NCI-H526 treated with DMSO at 0.1 percent for 48 hours (cell line): ENCODE measurements around the gene DPP10.
"Not testable (repeated sequence)": the region's sequence is repeated elsewhere in the genome, so short reads cannot be mapped to it uniquely, and the experiment has no call there.

Source experiments
- DNase-seq: peaks from one replicate; lab custom pipeline; 2025; lab: John Stamatoyannopoulos, UW

The DPP10 gene

GRCh38 chr2:114724454-114724853, 282.0 kb downstream of the DPP10 start:
- no peak for DNase-seq

GRCh38 chr2:114727012-114727411, 284.6 kb downstream of the DPP10 start:
- DNase-seq: no peak

DNA sequence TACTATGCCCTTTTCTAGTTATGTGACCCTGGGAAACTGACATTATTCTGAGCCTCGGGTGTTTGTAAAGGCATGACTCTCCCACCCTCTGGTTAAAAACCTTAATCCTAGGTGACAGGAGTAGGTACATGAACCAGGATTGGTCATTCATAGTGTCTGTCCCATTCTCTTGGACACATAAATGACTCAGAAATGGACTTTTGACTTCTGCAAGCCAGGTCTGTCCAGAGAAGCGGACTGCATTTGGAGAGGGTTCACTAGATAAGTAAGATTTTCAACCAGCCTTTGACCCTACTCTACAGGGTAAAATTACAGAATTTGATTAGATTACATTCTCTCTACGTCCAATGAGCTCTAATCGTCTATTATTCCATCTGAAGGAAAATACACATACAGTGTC, 285.9 kb downstream of the DPP10 start:
- no peak for DNase-seq

DNA sequence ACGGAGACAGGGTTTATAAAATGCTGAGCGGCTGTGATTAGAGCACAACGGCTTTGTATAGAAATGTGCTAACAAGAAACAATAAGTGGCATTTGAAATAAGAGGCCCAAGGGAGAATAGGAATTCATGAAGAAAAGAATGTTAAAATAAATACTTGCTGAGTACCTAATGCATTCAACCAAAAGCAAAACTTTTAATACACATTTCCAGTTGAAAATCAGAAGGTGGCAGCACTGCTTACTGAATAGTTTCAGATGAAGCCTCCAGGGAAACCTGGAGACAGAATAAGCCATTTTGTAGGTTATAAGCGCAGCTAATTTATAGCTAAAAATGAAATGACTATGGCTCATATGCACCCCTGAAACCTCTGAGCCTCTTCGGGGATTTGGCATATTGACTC, 286.6 kb downstream of the DPP10 start:
- DNase-seq: no peak

- no peak for DNase-seq
Measured at GRCh38 chr2:114735126-114735525, 292.7 kb downstream of the DPP10 start.

GRCh38 chr2:114742245-114742644, 299.8 kb downstream of the DPP10 start:
- DNase-seq: no peak

DNA sequence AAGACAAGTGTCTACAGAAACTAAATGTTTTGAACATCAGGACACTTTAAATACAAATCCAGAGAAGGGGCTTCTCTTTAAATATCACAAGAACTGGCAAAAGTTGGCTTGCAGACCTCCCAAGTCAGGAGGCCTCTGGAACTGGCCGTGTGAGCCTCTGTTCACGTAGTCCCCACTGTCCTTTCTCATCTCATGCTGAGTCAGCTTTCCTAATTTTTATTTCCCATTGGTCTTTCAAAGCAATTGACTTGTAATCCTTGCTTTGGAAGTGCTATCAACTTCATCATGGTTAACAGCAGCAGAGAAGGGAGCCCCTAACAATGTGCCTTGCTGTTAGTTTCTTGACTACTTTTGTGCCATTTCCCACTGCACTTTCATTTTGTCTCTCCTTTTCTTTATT, 303.3 kb downstream of the DPP10 start:
- no peak for DNase-seq

DNA sequence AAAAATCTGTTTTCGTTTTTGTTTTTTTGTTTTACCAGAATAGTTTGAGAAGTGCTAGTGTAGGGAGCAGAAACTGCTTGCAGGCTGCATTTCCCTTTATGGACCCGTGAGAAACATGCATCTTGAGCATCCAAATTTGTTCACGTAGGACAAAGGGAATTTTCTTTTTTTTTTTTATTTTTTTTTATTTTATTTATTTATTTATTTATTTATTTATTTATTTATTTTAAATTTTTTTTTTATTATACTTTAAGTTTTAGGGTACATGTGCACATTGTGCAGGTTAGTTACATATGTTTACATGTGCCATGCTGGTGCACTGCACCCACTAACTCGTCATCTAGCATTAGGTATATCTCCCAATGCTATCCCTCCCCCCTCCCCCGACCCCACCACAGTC, 305.7 kb downstream of the DPP10 start:
- not testable (repeated sequence) for DNase-seq

DNA sequence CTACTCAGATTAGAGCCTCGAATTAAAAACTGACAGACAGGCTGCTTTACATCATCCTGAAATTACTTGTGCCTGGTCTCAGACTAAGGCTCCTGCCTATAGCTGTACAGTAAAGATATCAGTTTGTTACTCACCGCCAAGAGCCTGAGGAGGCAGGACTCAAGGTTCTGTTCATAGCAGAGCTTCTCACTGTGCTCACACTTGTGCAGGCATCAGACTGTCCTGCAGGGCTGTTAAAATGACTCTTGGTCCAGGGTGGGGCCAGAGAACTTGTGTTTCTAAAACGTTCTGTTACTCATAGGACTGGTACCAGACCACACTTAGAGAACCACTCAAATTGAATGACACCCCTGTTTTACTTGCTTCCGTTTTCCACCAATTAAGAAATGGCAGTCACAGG, 310.0 kb downstream of the DPP10 start:
- no peak for DNase-seq

DNA sequence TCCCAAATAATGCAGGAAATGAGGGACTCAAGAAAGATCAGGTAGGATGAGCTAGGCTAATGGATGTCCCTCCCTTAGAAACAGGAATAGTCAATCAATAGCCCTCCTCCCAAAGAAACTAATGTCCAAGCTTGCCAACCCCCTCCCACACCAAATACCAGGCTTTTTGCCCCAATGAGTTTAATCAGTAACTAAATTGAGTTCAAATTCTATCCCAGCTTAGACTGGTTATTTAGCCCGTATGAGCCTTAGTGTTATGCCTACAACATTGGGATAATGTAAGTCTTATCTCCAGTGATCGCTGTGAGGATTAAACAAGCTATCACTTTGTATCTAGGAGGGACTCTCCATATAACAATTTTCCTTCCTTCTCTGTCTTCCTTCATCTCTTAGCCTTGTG, 310.7 kb downstream of the DPP10 start:
- DNase-seq: no peak

DNA sequence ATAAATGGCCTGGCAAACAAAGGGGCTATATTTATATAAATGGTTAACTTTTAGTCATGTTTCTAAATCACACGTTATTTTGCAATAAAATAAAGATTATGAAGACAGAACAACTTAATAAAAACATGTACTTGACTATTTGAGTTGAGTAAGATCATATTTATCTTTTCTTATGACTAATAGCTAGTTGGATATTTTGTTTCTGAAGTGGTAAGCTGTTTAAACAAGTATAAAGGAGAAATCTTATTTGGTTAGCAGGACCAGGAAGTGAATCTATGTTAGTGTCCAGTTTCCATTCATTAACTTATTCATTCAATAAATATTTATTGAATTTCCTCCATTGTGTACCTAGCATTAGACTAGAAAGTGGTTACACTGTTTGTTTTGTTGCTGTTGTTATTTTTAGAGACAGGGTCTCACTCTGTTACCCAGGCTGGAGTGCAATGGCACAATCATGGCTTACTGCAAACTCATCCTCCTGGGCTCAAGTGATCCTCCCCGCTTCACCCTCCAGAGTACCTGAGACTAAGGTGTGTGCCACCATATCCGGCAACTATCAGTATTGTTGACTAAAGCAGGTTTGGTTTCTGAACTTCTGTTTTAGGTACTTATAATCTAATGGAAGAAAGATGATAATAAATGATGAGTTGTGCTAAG, 312.6 kb downstream of the DPP10 start:
- no peak for DNase-seq

DNA sequence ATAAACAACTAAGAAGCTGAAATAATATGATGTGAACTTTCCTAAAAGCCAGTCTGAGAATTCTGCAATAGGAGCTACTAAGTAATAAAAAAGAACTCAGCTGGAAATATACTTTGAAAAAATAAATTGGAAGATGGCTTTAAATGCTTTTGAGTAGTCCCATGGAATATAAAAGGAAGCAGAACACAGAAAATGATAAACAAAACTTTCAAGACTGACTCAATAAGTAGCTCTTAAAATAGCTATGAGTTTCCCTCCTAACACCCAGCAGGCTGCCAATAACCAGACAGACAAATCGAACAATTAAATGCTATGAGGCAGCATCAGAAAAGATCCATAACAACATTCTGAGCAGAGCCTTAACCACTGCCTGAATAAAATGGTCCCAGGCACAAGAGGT, 319.9 kb downstream of the DPP10 start:
- DNase-seq: no peak

GRCh38 chr2:114762986-114763385, 320.5 kb downstream of the DPP10 start:
- no peak for DNase-seq

- DNase-seq: no peak
Measured at GRCh38 chr2:114769110-114769509, 326.7 kb downstream of the DPP10 start.

DNA sequence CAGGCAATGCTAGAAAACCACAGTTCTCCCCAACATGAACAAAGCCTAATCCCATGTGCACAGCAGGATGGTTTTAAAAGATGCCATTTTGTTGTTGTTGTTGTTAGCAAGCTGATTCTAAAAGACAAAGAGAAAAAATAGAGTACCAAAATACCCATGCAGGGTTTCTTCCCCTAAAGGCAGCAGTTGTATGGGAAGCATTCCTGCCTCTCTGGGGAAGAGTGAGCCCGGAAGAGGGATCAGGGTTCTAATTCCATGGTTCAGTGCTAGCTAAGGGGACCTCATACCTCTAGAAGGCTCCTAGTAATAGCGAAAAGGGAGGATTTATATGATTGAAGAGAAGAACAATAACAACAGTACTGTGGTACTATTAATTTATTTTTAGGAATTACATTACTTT, 327.6 kb downstream of the DPP10 start:
- DNase-seq: no peak

DNA sequence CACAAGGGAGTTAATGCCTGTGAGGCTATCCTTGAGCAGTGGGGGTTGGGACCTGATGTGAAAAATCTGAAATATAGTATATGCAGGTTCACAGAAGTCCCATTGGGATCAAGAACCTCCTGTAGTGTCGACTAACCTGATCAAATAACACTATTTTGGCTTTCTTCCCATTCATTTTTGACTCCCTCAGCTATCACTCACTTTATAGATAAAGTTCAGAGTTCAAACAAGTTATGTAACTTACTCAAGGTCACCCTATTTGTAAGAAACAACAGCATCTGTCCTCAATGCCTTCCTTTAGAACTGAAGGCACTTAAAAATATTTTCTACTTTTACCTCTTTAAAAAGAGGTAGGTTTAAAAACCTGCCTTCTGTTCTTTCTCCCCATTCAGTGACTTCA, 341.6 kb downstream of the DPP10 start:
- no peak for DNase-seq

GRCh38 chr2:114784890-114785583, 342.6 kb downstream of the DPP10 start:
- DNase-seq: no peak

GRCh38 chr2:114786901-114787300, 344.5 kb downstream of the DPP10 start:
- DNase-seq: no peak

- DNase-seq: peak; percentile 11
Measured at GRCh38 chr2:114787486-114787885, 345.0 kb downstream of the DPP10 start.

- no peak for DNase-seq
Measured at GRCh38 chr2:114789989-114790388, 347.5 kb downstream of the DPP10 start.

- no peak for DNase-seq
Measured at GRCh38 chr2:114797540-114797939, 355.1 kb downstream of the DPP10 start.

GRCh38 chr2:114797942-114798341, 355.5 kb downstream of the DPP10 start:
- DNase-seq: no peak

GRCh38 chr2:114800371-114800770, 357.9 kb downstream of the DPP10 start:
- no peak for DNase-seq

DNA sequence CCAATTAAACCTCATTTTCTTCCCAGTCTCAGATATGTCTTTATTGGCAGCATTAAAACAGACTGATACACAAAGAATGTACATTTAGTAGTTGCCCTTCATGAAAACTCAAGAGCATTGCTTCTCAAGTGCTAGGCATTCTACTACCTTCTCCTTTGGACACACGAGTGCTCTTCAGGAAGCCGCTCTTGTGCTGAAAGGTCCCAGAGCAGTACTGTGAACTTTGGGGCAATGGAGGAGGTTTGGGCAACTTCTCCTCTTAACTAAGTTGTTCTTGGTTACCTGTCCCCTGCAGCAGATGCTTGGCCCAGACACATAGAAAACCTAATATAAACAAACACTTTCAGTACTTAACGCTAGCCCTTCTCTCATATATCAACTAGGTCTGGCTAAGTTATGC, 362.8 kb downstream of the DPP10 start:
- no peak for DNase-seq
